ENCODE results near the gene ARMH1.

ARMH1 gene

DNA sequence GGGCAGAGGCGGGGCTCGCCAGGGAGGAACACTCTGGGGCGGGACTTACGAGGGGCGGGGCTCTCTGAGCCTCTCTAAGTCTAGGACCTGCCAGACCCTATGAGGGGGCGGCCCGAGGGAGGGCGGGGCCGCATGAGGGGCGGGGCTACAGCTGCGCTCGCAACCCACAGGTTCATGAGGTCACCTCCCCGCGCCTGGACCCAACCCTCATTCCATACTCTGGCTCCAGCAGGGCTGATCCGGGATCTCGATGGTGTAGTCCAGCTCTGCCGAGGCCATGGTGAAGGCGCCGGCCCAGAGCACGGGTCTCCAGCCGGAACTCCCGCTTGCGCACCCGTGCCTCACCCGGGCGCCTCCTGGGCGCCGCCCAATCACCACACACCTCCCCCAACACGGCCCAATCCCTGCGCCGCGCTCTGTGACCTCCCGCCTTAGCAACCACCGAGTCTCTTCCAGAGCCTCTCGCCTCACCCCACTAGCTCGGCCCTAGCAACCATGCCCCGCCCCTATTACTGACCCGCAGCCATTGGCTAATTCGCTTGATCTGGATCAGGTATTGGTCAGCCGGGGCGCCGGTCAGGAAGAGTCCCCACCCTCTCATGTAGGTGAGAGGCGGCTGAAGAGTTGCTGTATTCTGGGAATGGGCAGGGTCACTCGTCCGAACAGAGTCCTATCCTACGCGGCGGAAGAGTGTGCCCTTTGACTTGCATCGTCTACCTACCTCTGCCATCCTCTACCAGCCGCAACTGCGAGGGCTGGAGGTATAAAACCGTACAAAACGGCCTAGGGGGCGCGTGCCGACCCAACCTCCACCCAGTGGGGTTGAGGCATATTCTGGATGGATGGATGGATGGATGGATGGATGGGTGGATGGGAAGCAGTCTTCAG lies at the start of gene ARMH1, which contains the start of gene TMEM53:
ARMH1 (plus strand) TSS at position 602 of the 888 bp plus-strand sequence. CDS start 14,984 bp downstream, outside the sequence.
TMEM53 (minus strand) TSS at position 369 of the 888 bp plus-strand sequence; CDS start at position 279, 90 bp downstream.
- Histone ChIP-seq H3K36me3 (no peaks in the 10 kb centered on the region), H3K4me3 (peak within 1 kb of the TSS; percentile 57 to 75 (median 62)), H3K27me3 (no peaks in the 10 kb centered on the region), H3K4me2 (peak within 1 kb of the TSS; percentile 89 to 99 (median 97)), H4K20me1 (peaks cover 0 to 16% (median 0%) of the 10 kb centered on the region in 11 experiments; a peak in 2 of 22 replicates), H3K9me3 (replicated peaks in 1 of 11) (no peaks in the 10 kb centered on the region), H3K9ac (peak within 1 kb of the TSS; percentile 76 to 86 (median 83)), H3K4me1 (peaks cover 67 to 83% (median 80%) of the 10 kb centered on the region in 10 experiments), H3K27ac (peak within 1 kb of the TSS; percentile 79 to 92 (median 86))
- no peak for TF ChIP-seq Cebpa-rat (IDR thresholded peaks at IDR 0.05)

DNA sequence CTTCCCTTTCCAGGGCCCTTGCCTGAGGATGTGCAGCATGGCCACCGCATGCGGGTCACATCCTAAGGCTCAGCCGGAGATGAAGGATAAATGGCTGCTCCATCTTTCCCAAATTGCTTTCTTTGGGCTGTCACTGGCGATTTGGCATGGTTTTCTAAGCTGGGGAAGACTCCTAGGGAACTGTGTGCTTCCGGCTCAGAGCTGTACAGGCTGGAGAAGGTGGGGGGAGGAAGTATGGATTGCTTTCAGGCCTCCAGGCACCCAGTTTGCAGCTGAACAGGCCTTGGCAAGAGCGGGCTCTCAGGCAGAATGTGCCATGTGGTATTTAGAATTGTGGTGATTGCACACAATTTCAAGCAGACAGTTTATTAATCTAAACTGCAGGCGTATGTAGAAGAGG lies 49.2 kb upstream of the ARMH1 start:
- Histone ChIP-seq H3K27ac (no peak overlapping the region), H3K9ac (no peak overlapping the region), H3K27me3 (no peaks in the 10 kb centered on the region), H3K36me3 (no peaks in the 10 kb centered on the region), H3K4me3 (no peak overlapping the region), H3K9me3 (replicated peaks in 1 of 11) (no peaks in the 10 kb centered on the region), H4K20me1 (no peaks in the 10 kb centered on the region), H3K4me1 (peaks cover 0 to 8% (median 2%) of the 10 kb centered on the region in 10 experiments; a peak in 9 of 20 replicates), H3K4me2 (no peak overlapping the region)
- TF ChIP-seq Cebpa-rat (IDR thresholded peaks at IDR 0.05) = no peak

DNA sequence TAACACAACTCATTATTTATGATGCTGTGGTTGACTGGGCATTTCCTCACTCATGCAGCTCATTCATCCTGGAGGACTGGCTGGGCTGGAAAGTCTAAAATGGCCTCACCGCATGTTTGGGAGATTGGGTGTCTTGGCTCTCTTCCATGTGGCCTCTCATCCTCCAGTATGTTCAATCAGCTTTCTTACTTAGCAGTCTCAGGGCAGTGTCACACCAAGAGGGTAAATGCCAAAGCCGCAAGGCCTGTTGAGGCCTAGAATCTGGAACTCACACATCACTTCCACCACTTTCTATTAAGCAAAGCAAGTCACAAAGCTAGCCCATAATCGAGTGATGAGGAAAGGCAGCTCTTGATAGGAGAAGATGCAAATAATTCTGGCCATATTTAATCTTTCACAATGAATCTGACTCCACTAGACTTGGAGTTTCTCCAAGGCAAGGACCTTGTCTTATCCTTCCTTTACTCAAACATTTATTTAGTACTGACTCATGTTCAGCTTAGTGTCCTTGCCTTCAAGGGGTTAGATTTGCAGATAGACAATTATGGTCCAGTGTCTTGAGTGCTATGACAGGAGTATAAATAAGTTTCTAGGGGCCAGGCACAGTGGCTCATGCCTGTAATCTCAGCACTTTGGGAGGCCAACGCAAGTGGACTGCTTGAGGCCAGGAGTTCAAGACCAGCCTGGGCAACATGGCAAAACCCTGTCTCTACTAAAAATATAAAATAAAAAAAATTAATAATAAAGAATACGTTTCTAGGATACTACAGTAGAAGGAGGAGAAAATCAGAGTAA lies 45.4 kb upstream of the ARMH1 start:
- H3K36me3 ChIP-seq = peaks cover 12 to 16% (median 14%) of the 10 kb centered on the region in 11 experiments
- TF ChIP-seq Cebpa-rat (IDR thresholded peaks at IDR 0.05) = no peak
- peaks cover 17 to 27% (median 24%) of the 10 kb centered on the region in 10 experiments for H3K4me1 ChIP-seq
- H3K4me3 ChIP-seq = no peak overlapping the region
- no peaks in the 10 kb centered on the region for H3K9me3 ChIP-seq (replicated peaks in 1 of 11)
- H3K27ac ChIP-seq = no peak overlapping the region
- H3K27me3 ChIP-seq = no peaks in the 10 kb centered on the region
- peaks cover 6 to 18% (median 15%) of the 10 kb centered on the region in 11 experiments; a peak in 12 of 22 replicates for H4K20me1 ChIP-seq
- H3K9ac ChIP-seq = no peak overlapping the region
- no peak overlapping the region for H3K4me2 ChIP-seq

- TF ChIP-seq Cebpa-rat (IDR thresholded peaks at IDR 0.05) = no peak
- H3K36me3 ChIP-seq = peaks cover 22 to 25% (median 24%) of the 10 kb centered on the region in 11 experiments
- H3K27ac ChIP-seq = no peak overlapping the region
- no peak overlapping the region for H3K4me2 ChIP-seq
- peaks cover 27 to 36% (median 33%) of the 10 kb centered on the region in 10 experiments for H3K4me1 ChIP-seq
- no peak overlapping the region for H3K4me3 ChIP-seq
- H3K9me3 ChIP-seq (replicated peaks in 1 of 11) = no peaks in the 10 kb centered on the region
- no peak overlapping the region for H3K9ac ChIP-seq
- peaks cover 15 to 28% (median 24%) of the 10 kb centered on the region in 11 experiments; a peak in 18 of 22 replicates for H4K20me1 ChIP-seq
- no peaks in the 10 kb centered on the region for H3K27me3 ChIP-seq
These were observed 44.4 kb upstream of the ARMH1 start for GRCh38 chr1:44630116-44630515.

GRCh38 chr1:44631333-44631646 lies 43.2 kb upstream of the ARMH1 start:
- peaks cover 34 to 48% (median 44%) of the 10 kb centered on the region in 10 experiments for H3K4me1 ChIP-seq
- peak overlapping the region; percentile 67 to 83 (median 77) for H3K4me3 ChIP-seq
- peak overlapping the region; percentile 75 to 96 (median 87) for H3K4me2 ChIP-seq
- H3K9ac ChIP-seq = peak overlapping the region; percentile 83 to 96 (median 95)
- no peaks in the 10 kb centered on the region for H3K27me3 ChIP-seq
- H3K36me3 ChIP-seq = peaks cover 34 to 37% (median 36%) of the 10 kb centered on the region in 11 experiments
- peak overlapping the region; percentile 92 to 98 (median 97) for H3K27ac ChIP-seq
- H4K20me1 ChIP-seq = peaks cover 27 to 40% (median 36%) of the 10 kb centered on the region in 11 experiments; a peak in 18 of 22 replicates
- no peaks in the 10 kb centered on the region for H3K9me3 ChIP-seq (replicated peaks in 1 of 11)
- TF ChIP-seq Cebpa-rat (IDR thresholded peaks at IDR 0.05) = no peak

DNA sequence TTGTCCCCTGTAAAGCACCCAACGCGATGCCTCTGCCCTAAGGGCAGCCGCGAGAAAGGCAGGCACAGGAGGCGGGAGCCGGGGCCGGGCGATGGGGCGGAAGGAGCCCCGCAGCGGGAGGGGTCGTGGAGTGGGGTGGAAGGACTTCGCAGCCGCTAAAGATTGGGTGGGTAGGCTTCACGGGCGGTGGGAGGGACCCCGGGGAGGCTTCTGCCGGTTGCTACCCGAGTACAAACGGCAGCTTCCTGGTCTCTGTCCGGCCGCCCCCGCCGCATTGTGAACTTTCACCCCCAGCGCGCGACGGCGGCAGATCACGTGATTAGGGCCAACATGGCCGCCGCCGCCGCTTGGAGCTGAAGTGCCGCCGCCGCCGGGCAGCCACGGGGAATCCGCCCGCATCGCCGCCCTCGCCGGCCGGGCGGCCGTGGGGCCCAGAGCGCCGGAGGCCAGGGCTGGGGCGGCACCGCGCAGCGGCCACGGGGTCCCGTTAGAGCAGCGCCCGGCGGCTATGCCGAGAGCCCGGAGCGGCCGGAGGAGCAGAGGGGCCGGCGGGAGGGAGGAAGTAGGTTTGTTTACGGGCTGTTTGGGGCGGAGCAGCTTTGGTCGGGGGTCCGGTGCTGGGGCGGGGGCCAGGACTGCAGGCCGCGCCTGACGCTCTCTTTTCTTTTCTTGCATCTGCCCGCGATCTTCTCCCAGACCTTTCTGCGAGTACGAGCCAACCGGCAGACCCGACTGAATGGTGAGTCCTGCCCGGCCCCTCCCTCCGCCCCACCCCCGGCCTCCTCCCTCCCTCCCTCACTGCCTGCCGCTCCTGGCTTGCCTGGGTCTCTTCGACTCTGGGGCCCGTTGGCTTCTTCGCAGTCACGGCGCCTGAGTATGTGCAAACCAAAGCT lies 42.6 kb upstream of the ARMH1 start:
- Histone ChIP-seq H3K27ac (peak overlapping the region; percentile 92 to 98 (median 97)), H3K27me3 (no peaks in the 10 kb centered on the region), H3K36me3 (peaks cover 40 to 43% (median 42%) of the 10 kb centered on the region in 11 experiments), H3K9me3 (replicated peaks in 1 of 11) (no peaks in the 10 kb centered on the region), H4K20me1 (peaks cover 33 to 46% (median 42%) of the 10 kb centered on the region in 11 experiments; a peak in 19 of 22 replicates), H3K4me3 (peak overlapping the region; percentile 67 to 83 (median 77)), H3K4me1 (peaks cover 34 to 54% (median 47%) of the 10 kb centered on the region in 10 experiments), H3K9ac (peak overlapping the region; percentile 83 to 96 (median 95)), H3K4me2 (peak overlapping the region; percentile 85 to 96 (median 91))
- TF ChIP-seq Cebpa-rat (IDR thresholded peaks at IDR 0.05) = no peak

- peak overlapping the region; percentile 85 to 96 (median 91) for H3K4me2 ChIP-seq
- H4K20me1 ChIP-seq = peaks cover 40 to 53% (median 49%) of the 10 kb centered on the region in 11 experiments; a peak in 21 of 22 replicates
- H3K27me3 ChIP-seq = no peaks in the 10 kb centered on the region
- TF ChIP-seq Cebpa-rat (IDR thresholded peaks at IDR 0.05) = no peak
- peaks cover 47 to 50% (median 49%) of the 10 kb centered on the region in 11 experiments for H3K36me3 ChIP-seq
- H3K27ac ChIP-seq = peak overlapping the region; percentile 92 to 98 (median 97); a peak in 21 of 22 replicates
- H3K4me3 ChIP-seq = peak overlapping the region; percentile 67 to 83 (median 77)
- peak overlapping the region; percentile 83 to 96 (median 95) for H3K9ac ChIP-seq
- H3K4me1 ChIP-seq = peaks cover 34 to 58% (median 47%) of the 10 kb centered on the region in 10 experiments
- H3K9me3 ChIP-seq (replicated peaks in 1 of 11) = no peaks in the 10 kb centered on the region
These were observed 41.9 kb upstream of the ARMH1 start for GRCh38 chr1:44632598-44632997.

Data from BLaER1 treated with 17β-estradiol and CSF1 and Interleukin-3, amounts not matched to agents 10 nM and 100 nM (cell line).